ENCODE results near the gene CEP55.
A peak's percentile ranks its signal among the peaks of the same experiment; 100 is the strongest.

Gene CEP55

GRCh38 chr10:93469454-93469853, 27.0 kb upstream of the CEP55 start:
- no peak for DNase-seq (ENCODE audit: low spot score)

GRCh38 chr10:93471110-93471651, 25.2 kb upstream of the CEP55 start:
- DNase-seq (ENCODE audit: low spot score) = peak; percentile 75

GRCh38 chr10:93473161-93473560, 23.3 kb upstream of the CEP55 start:
- DNase-seq (ENCODE audit: low spot score) = no peak

- no peak for DNase-seq (ENCODE audit: low spot score)
Observed at GRCh38 chr10:93473804-93474472, 22.5 kb upstream of the CEP55 start.

GRCh38 chr10:93475227-93475626, 21.2 kb upstream of the CEP55 start:
- no peak for DNase-seq (ENCODE audit: low spot score)

- no peak for DNase-seq (ENCODE audit: low spot score)
Observed at GRCh38 chr10:93475871-93476270, 20.5 kb upstream of the CEP55 start.

- DNase-seq (ENCODE audit: low spot score) = no peak
Observed at GRCh38 chr10:93476756-93477155, 19.7 kb upstream of the CEP55 start.

GRCh38 chr10:93478873-93479272, 17.5 kb upstream of the CEP55 start:
- no peak for DNase-seq (ENCODE audit: low spot score)

- DNase-seq (ENCODE audit: low spot score) = no peak
Observed at GRCh38 chr10:93481637-93482144, 14.7 kb upstream of the CEP55 start.

GRCh38 chr10:93482145-93482834, 14.1 kb upstream of the CEP55 start, which contains the start of gene MYOF:
MYOF (minus strand) TSS chr10:93482334; CDS start chr10:93482194, 140 bp downstream.
- peak; percentile 72 for DNase-seq (ENCODE audit: low spot score)

GRCh38 chr10:93485690-93486089, 10.7 kb upstream of the CEP55 start:
- no peak for DNase-seq (ENCODE audit: low spot score)

GRCh38 chr10:93488956-93489528, 7.4 kb upstream of the CEP55 start:
- DNase-seq (ENCODE audit: low spot score) = no peak

GRCh38 chr10:93491602-93492121, 4.8 kb upstream of the CEP55 start:
- DNase-seq (ENCODE audit: low spot score) = no peak

- DNase-seq (ENCODE audit: low spot score) = no peak
Observed at GRCh38 chr10:93493162-93493561, 3.2 kb upstream of the CEP55 start.

- DNase-seq (ENCODE audit: low spot score) = no peak
Observed at GRCh38 chr10:93494494-93494893, 1.9 kb upstream of the CEP55 start.

- DNase-seq (ENCODE audit: low spot score) = peak; percentile 42
Observed at GRCh38 chr10:93495654-93496321, 624 bp upstream of the CEP55 start.

GRCh38 chr10:93498166-93498565, 1.8 kb downstream of the CEP55 start:
- DNase-seq (ENCODE audit: low spot score) = no peak

- no peak for DNase-seq (ENCODE audit: low spot score)
Observed at GRCh38 chr10:93501650-93502049, 5.2 kb downstream of the CEP55 start.

GRCh38 chr10:93503075-93503474, 6.7 kb downstream of the CEP55 start:
- DNase-seq (ENCODE audit: low spot score) = no peak

GRCh38 chr10:93505075-93505474, 8.7 kb downstream of the CEP55 start:
- DNase-seq (ENCODE audit: low spot score) = no peak

GRCh38 chr10:93509816-93510215, 13.4 kb downstream of the CEP55 start:
- no peak for DNase-seq (ENCODE audit: low spot score)

GRCh38 chr10:93512565-93512964, 16.2 kb downstream of the CEP55 start:
- DNase-seq (ENCODE audit: low spot score) = peak; percentile 29
